Inflammatory macrophage (primary cell): ENCODE data around the gene NEK11.
A peak's percentile ranks its signal among the peaks of the same experiment; 100 is the strongest.

Source experiments
- DNase-seq, 2 donors: peaks; one replicate each; pipeline ENCODE4 v3.0.0-alpha.2; 2020 to 2022

NEK11 gene

DNA sequence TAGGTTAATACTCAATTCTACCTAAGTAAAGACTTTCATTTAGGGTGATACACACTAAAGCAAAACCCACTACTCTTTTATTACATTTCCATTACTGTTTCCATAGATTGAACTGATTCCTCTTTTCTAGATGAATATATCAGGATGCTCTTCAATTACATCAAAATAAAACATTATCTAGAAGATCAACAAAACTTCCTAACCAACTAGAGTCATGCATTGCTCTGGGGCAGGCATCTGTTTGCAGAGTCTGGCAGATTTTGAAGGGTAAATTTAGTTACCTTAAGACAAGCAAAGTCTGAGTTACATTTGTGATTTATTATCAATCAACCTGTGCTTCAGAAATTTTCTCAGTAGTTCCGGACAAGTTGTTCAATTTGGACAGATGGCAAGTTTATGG lies 117.1 kb downstream of the NEK11 start:
- no peak for DNase-seq

- no peak for DNase-seq
These were observed 120.9 kb downstream of the NEK11 start for GRCh38 chr3:131147534-131147933.

DNA sequence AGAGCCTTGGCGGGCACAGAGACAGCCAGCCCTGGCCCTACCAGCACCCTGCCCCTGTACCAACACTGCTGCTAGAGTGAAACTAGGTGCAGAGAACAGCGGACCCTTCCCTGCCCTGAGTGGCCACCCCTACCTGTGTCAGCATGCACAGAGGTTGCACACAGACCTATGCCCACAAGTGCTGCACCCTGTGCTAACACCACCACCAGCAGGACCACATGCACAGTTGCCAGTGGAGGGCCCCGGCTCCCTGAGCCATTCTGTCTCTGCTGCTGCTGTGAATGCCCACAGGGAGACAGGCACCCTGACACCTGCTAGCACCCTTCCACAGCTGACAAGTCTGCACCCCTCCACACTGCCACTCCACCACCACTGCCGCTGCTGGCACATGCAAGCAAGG lies 131.8 kb downstream of the NEK11 start:
- no peak for DNase-seq

GRCh38 chr3:131162516-131162915 lies 135.8 kb downstream of the NEK11 start:
- DNase-seq: no peak

GRCh38 chr3:131167867-131168266 lies 141.2 kb downstream of the NEK11 start:
- no peak for DNase-seq

GRCh38 chr3:131169331-131169730 lies 142.7 kb downstream of the NEK11 start:
- no peak for DNase-seq

DNA sequence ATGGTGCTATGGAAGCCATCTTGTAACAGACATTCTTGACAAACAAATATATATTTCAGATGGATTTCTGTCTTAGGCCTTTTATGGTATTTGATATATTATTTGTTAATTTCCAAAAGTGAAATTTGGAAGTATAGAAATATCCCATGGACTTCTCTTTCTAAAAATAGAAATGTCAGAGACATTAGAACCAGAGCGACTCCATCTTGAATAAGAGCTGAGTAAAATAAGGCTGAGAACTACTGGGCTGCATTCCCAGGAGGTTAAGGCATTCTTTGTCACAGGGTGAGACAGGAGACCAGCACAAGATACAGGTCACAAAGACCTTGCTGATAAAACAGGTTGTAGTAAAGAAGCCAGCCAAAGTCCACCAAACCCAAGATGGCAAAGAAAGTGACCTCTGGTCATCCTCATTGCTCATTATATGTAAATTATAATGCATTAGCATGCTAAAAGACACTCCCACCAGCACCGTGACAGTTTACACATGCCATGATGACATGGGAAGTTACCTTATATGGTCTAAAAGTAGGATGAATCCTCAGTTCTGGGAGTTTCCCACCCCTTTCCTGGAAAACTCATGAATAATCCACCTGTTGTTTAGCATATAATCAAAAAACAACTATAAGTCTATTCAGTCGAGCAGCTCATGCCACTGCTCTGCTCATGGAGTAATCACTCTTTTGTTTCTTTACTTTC lies 146.0 kb downstream of the NEK11 start:
- no peak for DNase-seq

GRCh38 chr3:131174752-131175151 lies 148.1 kb downstream of the NEK11 start:
- no peak for DNase-seq

- no peak for DNase-seq
These were observed 152.2 kb downstream of the NEK11 start for GRCh38 chr3:131178710-131179375.

GRCh38 chr3:131192701-131193100 lies 166.0 kb downstream of the NEK11 start:
- DNase-seq: no peak

DNA sequence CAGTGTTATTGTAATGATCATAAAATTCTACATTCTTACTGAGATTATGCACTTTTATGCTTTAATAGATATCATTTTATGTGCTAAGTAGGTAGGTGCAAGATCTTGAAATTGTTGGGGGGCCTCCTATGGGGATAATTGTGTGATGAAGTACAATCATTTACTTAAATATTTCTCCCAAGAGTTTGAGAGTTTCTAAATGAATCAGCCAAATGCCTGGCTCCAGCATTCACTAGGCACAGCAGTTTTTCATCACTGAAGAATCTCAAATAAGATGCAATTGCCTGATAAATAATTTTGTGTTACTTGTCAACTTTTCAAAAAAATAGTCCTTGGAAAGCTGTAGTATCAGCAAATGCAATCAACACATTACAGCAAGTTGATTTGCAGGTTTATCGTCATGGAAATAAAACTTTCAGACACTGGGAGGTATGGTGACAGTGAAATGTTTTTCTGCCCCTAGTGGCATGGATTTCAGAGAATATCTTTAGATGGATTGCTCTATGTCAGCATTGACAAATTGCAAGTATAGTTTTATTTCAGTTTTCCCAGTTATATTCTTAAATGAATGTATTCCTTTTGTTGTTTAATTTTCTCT lies 167.1 kb downstream of the NEK11 start:
- DNase-seq: no peak

DNA sequence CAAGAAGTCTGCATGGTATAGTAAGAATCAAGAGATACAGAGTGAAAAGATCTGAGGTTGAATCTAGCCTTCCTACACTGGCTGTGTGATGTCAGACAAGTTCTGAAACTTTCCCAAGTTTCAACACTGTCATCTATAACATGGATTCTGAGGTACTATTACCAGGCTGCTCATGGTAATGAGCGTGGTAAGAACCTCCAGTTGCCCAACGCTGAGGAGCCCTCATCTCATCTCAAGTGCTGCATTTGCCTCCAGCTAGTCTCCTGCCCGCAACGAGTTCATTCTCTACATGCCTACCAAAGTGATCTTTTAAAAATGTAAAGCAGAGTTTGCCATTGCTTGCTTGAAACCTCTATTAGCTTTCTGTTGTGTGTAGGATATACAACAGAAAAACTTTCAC lies 168.1 kb downstream of the NEK11 start:
- DNase-seq: no peak

GRCh38 chr3:131200636-131201199 lies 174.0 kb downstream of the NEK11 start:
- DNase-seq: no peak

DNA sequence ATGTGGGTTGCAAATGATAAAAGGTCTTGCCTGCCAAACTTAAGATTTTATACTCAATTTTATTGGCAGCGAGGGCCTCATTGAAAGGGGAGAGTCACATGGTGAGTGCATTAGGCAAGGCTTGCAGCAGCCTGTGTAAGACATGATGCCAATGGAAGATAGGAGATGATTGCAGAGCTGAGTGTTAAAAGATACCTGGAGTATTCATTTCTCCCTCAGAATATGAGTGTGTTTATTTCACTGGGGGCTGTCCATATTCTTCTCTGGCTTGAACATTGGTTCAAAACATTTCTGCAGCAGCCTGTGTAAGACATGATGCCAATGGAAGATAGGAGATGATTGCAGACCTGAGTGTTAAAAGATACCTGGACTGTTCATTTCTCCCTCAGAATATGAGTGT lies 189.7 kb downstream of the NEK11 start:
- DNase-seq: no peak

DNA sequence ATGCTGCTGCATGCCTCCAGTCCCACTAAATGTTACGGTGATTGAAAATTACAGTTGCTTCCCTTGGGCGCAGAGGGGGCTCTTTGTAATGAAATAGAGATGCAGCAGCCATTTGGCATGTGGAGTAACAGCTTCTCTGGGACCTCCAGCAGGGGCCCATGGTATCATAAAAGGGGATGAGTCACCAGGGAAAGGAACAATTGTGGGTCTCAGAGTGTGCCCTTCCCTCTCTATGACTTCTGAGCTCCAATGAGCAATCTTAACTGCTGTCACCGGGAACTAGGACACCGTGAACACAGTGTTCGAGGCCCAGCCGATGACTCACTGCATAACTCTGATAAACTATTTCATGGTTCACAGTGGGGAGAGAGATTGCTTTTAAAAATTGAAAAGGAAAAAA lies 190.1 kb downstream of the NEK11 start:
- no peak for DNase-seq

DNA sequence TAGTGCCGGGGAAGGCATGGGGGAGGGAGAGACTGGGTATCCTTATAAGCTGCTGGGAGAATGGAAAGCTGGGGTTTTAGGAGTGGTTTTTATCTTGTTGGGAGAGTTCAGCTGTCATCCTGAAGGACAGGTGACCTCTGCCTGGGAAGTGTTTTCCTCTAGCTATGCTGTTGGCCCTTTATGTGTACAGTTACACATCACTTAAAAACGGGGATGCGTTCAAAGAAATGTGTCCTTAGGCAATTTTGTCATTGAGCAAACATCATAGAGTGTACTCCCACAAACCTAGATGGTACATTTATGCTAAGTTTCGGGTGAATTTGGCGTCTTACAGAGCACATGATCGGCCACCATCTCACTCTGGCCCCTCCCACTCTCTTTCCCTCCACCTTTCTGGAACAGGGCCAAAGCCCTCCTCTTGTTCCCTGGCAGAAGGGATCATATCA lies 190.6 kb downstream of the NEK11 start:
- no peak for DNase-seq

GRCh38 chr3:131218196-131218595 lies 191.5 kb downstream of the NEK11 start:
- no peak for DNase-seq

GRCh38 chr3:131221731-131222130 lies 195.1 kb downstream of the NEK11 start:
- DNase-seq: no peak

- DNase-seq: no peak
These were observed 195.9 kb downstream of the NEK11 start for GRCh38 chr3:131222599-131222998.

- peak; percentile 41 to 59 for DNase-seq
These were observed 197.0 kb downstream of the NEK11 start for GRCh38 chr3:131223373-131224289.

DNA sequence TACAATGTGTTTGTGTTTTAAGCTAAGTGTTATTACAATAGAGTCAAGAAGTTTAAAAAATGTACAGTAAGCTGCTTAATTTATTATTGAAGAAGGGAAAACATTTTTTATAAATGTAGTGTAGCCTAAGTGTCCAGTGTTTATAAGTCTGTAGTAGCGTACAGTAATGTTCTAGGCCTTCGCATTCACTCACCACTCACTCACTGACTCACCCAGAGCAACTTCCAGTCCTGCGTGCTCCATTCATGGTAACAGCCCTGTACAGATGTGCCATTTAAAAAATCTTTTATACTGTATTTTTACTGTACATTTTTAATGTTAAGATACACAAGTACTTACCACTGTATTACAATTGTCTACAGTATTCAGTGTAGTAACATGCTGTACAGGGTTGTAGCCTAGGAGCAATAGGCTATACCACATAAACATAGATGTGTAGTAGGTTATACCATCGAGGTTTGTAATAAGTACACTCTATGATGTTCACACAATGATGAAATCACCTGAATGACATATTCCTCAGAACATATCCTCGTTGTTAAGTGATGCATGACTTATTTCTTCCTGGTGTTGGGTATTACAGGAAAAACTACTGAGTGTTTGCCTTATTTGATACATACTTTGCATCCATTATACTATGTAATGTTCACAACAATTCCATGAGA lies 198.3 kb downstream of the NEK11 start:
- no peak for DNase-seq

DNA sequence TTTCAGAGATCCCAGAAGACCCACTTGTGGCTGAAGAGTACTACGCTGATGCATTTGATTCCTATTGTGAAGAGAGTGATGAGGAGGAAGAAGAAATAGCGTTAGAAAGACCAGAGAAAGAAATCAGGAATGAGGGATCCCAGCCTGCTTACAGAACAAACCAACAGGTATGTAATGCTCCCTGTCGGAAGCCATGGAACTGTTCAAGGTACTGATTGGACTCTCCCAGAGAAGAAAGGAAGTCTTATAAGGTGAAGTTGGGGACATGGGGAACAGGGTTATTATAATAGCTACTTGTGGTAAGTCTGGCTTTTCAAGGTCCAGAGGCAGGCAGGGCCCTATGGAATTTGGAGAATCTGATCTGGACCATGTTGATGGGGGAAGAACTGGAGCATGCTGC lies 201.8 kb downstream of the NEK11 start:
- DNase-seq: no peak
